Neuron (in vitro differentiated cells): ENCODE results near the gene GJA3.

Experiments used
- H2AFZ ChIP-seq: one replicate; pipeline ENCODE4 v1.6.1; 2013; ENCODE audit warnings: low read depth, mild to moderate bottlenecking, inconsistent platforms, low read length, moderate library complexity
- H3K27me3 ChIP-seq: one replicate; pipeline ENCODE4 v1.6.1; 2013; ENCODE audit warnings: low read length; ENCODE audit not compliant: insufficient read depth
- H3K36me3 ChIP-seq: one replicate; pipeline ENCODE4 v1.6.1; 2013; ENCODE audit warnings: low read length; ENCODE audit not compliant: insufficient read depth
- H3K4me1 ChIP-seq: one replicate; pipeline ENCODE4 v1.6.1; 2013; ENCODE audit warnings: low read length; ENCODE audit not compliant: insufficient read depth
- H3K4me3 ChIP-seq: 2 replicates; pipeline ENCODE4 v1.5.1; 2013; ENCODE audit warnings: mild to moderate bottlenecking, low read length, moderate library complexity
- H3K9me3 ChIP-seq: one replicate; pipeline ENCODE4 v1.6.1; 2013; ENCODE audit warnings: low read length

Gene GJA3

DNA sequence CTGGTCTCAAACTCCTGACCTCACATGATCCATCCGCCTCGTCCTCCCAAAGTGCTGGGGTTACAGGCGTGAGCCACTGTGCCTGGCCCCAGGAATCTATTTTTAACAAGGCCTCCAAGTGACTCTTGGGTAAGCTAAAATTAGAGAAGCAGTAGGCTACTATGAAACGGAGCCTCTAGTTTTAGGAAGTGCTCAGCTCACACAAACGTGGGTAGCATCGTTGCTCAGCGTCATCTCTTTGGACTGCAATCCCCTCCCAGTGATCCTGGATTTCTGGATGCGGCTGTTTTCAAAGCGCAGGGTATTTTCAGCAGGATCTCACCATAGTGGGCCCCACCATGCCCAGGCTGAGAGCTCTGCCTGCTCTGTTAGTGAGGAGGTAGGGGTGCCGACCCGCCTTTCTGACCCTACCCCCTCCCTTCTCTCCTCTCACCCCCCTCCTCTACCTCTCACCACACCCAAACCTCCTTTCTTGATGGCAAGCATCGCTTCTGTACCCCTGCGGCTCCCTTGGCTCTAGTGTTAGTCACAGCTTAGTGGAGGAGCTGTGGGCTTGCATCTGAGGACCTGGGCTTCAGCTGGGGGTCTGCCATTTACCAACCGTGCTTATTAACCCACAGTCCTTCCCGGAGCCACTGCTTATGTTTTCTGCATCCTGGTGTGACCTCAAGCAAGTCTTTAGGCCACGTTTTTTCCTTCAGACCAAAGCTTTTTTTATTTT, 34.2 kb downstream of the GJA3 start:
- no peaks in the 10 kb centered on the region for H3K9me3 ChIP-seq
- H2AFZ ChIP-seq: no peak overlapping the region
- peaks cover 51% of the 10 kb centered on the region for H3K27me3 ChIP-seq
- H3K4me1 ChIP-seq: no peaks in the 10 kb centered on the region
- H3K4me3 ChIP-seq: no peak overlapping the region
- H3K36me3 ChIP-seq: no peaks in the 10 kb centered on the region

DNA sequence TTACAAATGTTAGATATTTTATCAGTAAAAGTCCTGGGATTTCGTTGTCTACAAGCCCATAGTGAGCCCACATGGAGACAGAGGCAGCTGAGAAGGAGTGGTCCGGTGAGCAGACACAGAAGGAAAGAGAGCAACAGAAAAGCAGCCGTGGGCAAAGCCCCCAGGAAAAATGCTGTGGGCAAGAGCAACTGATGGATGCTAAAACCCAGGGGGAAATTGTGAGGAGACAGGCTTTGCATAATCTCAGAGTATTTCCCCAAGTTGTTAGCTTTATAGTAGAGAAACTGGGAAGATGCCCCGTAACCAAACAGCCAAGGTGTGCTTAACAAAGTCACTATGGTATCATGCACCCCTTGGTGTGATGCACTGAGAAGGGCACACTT, 35.1 kb downstream of the GJA3 start:
- no peak overlapping the region for H3K4me3 ChIP-seq
- no peaks in the 10 kb centered on the region for H3K4me1 ChIP-seq
- H2AFZ ChIP-seq: no peak overlapping the region
- no peaks in the 10 kb centered on the region for H3K9me3 ChIP-seq
- H3K36me3 ChIP-seq: no peaks in the 10 kb centered on the region
- H3K27me3 ChIP-seq: peaks cover 51% of the 10 kb centered on the region

GRCh38 chr13:20125129-20125782, 35.6 kb downstream of the GJA3 start:
- Histone ChIP-seq H3K4me1 (no peaks in the 10 kb centered on the region), H3K9me3 (no peaks in the 10 kb centered on the region), H3K27me3 (peaks cover 47% of the 10 kb centered on the region), H2AFZ (no peak overlapping the region), H3K4me3 (no peak overlapping the region), H3K36me3 (no peaks in the 10 kb centered on the region)

- H3K27me3 ChIP-seq: peaks cover 39% of the 10 kb centered on the region
- H3K36me3 ChIP-seq: no peaks in the 10 kb centered on the region
- no peaks in the 10 kb centered on the region for H3K4me1 ChIP-seq
- H3K4me3 ChIP-seq: no peak overlapping the region
- H2AFZ ChIP-seq: no peak overlapping the region
- no peaks in the 10 kb centered on the region for H3K9me3 ChIP-seq
Observed at GRCh38 chr13:20124303-20124702, 36.5 kb downstream of the GJA3 start.

DNA sequence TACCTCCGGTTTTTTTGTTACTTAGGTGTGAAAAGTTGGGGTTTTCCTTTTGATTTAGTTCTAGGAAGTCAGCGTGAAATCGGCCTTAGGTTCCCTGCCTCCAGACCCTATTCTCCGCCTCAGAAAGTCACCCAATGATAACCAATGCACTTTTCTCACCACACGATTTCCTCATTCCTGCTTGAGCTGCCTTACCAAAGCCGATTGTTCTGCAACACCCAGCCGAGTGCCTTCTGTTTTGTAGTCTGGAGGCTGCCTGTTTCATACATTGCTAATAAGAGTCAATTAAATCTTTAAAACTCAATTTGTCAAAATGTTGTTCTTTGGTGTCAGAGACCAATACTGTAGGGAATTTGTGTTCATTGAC, 39.7 kb downstream of the GJA3 start:
- no peaks in the 10 kb centered on the region for H3K36me3 ChIP-seq
- H3K9me3 ChIP-seq: no peaks in the 10 kb centered on the region
- no peak overlapping the region for H3K4me3 ChIP-seq
- peaks cover 23% of the 10 kb centered on the region for H3K27me3 ChIP-seq
- H2AFZ ChIP-seq: no peak overlapping the region
- H3K4me1 ChIP-seq: peaks cover 3% of the 10 kb centered on the region

- H3K27me3 ChIP-seq: peaks cover 12% of the 10 kb centered on the region
- H2AFZ ChIP-seq: peak overlapping the region; percentile 20
- H3K9me3 ChIP-seq: no peaks in the 10 kb centered on the region
- no peak overlapping the region for H3K4me3 ChIP-seq
- peaks cover 3% of the 10 kb centered on the region for H3K4me1 ChIP-seq
- H3K36me3 ChIP-seq: no peaks in the 10 kb centered on the region
Observed at GRCh38 chr13:20119960-20120359, 40.9 kb downstream of the GJA3 start.

DNA sequence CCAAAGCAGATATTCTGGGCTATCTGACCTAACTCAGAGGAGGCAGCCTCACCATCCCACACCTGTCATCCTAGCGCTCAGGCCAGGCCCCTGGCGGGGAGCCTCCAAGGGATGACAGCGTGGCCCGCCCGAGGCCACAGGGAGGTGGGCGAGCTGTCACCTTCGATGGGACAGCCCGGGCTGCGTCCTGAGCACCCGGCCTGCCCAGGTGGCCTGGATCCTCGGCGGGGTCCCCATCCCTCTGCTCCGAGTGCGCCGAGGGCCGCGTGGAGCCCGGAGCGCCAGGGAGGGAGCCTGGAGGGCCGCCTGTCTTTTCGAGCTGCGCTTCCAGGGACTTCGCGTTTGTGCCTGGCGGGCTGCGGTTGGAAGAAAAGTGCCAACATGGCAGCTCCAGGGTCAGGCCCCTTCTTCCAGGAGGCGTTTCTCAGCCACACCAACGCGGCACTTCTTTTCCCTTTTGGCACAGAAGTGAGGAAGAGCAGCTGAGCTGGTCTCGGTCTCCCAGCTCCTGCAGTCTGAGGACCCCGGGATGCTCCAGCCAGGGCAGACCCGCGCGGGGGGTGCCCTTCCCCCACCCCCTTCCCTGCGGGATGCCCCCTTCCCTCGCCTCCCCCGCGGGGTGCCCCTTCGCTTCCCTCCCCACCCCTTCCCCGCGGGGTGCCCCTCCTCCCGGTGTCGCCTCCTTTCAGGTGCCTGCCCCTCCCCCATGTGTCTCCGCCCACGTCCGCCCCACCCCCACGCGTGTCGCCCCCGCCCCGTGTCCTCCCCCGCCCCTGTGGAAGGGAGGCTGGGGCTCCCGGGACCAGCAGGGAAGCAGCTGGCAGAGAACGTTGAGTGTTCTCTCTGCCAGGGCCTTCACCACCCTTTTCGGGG, 42.3 kb downstream of the GJA3 start:
- Histone ChIP-seq H2AFZ (peak overlapping the region; percentile 74), H3K27me3 (peaks cover 8% of the 10 kb centered on the region), H3K36me3 (no peaks in the 10 kb centered on the region), H3K4me3 (peak overlapping the region; percentile 25), H3K4me1 (peaks cover 3% of the 10 kb centered on the region), H3K9me3 (no peaks in the 10 kb centered on the region)

DNA sequence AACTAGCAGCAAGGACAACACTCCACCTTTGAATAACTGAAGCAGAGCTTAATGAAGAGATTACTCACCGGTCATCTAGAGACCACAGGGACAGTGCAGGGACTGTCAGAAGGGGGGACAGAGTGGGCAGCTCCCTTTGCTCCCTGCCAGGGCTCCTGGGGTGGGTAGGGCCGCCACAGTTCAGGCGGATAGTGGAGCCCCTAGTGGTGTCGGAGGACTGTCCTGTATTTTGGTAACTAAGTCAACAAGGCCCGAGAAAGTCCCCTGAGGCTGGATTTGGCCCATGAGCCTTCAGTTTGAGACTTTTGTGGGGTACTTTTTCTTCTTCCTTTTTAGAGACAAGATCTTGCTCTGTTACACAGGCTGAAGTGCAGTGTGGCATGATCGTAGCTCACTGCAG, 44.6 kb downstream of the GJA3 start:
- Histone ChIP-seq H3K9me3 (no peaks in the 10 kb centered on the region), H3K36me3 (no peaks in the 10 kb centered on the region), H3K4me3 (no peak overlapping the region), H3K27me3 (peaks cover 4% of the 10 kb centered on the region), H2AFZ (no peak overlapping the region), H3K4me1 (peaks cover 3% of the 10 kb centered on the region)

- peaks cover 2% of the 10 kb centered on the region for H3K27me3 ChIP-seq
- H3K9me3 ChIP-seq: no peaks in the 10 kb centered on the region
- H3K4me1 ChIP-seq: peaks cover 3% of the 10 kb centered on the region
- H3K4me3 ChIP-seq: no peak overlapping the region
- H3K36me3 ChIP-seq: no peaks in the 10 kb centered on the region
- H2AFZ ChIP-seq: no peak overlapping the region
Observed at GRCh38 chr13:20114066-20114610, 46.7 kb downstream of the GJA3 start.

- Histone ChIP-seq H3K4me1 (no peaks in the 10 kb centered on the region), H3K9me3 (no peaks in the 10 kb centered on the region), H2AFZ (no peak overlapping the region), H3K4me3 (no peak overlapping the region), H3K36me3 (no peaks in the 10 kb centered on the region), H3K27me3 (peaks cover 4% of the 10 kb centered on the region)
Observed at GRCh38 chr13:20109037-20109436, 51.8 kb downstream of the GJA3 start.

DNA sequence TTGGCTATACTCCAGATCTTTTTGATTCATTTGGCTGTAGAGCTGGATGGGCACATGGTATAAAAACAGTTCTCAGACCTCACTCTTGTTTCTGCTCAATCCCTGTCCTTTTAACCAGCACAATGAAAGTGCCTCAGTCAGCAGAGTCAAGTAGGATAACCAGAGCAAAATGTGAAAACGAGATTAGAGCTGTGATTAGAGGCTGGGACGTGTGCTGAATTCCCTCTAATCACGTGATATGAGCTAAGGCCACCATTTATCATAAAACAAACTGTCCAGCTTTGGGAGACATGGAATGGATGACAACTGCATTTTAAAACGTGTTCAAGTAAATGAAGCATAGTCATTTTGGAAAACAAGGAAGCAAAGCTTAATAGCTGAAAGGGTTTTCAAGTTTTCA, 54.1 kb downstream of the GJA3 start:
- Histone ChIP-seq H3K9me3 (no peaks in the 10 kb centered on the region), H3K36me3 (no peaks in the 10 kb centered on the region), H2AFZ (peak overlapping the region; percentile 30), H3K4me3 (no peak overlapping the region), H3K27me3 (peaks cover 4% of the 10 kb centered on the region), H3K4me1 (no peaks in the 10 kb centered on the region)

DNA sequence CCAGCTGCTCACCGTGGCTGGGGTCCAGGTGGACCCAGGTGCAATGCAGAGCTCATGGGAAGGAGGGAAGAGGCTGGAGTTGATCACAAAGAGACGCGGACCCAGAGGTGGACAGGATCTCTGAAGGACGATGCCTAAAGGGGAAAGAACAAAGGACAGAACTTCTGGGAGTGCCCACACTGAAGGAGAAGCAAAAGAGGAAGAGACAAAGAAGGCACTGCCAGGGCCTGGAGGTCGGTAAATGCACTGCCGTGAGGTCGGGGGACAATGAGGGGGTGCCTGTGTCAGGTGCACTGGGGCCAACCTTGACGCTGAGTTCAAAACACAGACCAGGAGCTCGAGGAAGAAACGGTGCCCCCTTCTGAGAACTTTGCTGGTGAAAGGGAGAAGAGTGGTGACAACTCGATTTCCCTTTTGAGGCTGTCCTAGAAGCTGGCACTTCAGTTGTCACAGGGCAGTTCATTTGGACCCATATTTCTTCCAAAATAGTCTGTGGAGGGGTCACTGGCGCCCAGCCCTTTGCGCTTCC, 55.6 kb downstream of the GJA3 start:
- no peak overlapping the region for H2AFZ ChIP-seq
- H3K4me3 ChIP-seq: no peak overlapping the region
- H3K36me3 ChIP-seq: no peaks in the 10 kb centered on the region
- H3K27me3 ChIP-seq: peaks cover 4% of the 10 kb centered on the region
- no peaks in the 10 kb centered on the region for H3K4me1 ChIP-seq
- H3K9me3 ChIP-seq: no peaks in the 10 kb centered on the region
